GM15510 (cell line): Measurements from ENCODE around the gene PDZD4.

ENCODE experiments used
- POLR2A ChIP-seq: IDR thresholded peaks from 3 replicates; pipeline ENCODE4 v1.6.1; 2011; ENCODE audit warnings: borderline replicate concordance; ENCODE audit not compliant: insufficient read length; ENCODE audit errors: extremely low read depth

PDZD4 gene

DNA sequence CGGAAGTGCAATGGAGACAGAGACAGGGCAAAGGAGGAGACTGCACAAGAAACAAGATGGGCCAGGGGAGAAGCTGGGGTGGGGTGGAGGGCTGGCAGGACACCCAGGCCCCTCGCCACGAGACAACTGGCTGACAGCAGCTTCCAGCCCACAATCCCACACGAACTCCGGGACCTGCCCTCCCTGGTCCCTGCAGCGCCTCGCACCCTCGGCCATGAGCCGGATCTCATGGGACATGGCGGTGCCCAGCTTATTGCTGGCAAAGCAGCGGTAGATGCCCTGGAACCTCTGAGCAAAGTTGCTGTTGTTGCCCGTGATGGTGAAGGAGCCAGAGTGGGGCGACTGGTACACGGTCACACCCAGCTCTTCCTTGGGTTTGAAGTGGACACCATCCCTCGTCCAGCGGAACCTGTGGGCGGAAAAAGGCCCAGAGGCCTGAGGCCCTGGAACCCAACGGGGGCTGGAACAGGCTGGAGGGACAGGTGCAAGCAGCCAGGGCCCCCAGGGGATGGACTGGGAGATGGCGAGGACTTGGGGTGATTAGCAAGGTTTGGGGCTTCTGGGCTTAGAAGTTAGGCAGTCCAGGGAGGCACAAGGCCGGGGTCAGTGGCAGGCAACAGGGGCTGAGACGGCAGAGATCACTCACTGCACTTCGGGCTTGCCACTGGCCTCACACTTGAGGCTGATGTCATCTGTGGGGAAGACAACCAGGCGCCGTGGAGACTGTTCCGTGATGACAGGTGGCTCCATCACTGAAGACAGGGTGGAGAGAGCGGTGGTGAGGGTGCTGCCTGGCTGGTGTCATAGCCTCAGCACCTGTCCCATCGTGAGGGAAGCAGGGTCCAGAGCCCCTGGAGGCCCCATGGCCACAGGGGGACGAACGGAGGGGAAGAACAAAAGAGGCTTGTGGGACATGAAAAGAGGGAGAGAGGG, 41.9 kb upstream of the PDZD4 start:
- no peak for TF ChIP-seq POLR2A

DNA sequence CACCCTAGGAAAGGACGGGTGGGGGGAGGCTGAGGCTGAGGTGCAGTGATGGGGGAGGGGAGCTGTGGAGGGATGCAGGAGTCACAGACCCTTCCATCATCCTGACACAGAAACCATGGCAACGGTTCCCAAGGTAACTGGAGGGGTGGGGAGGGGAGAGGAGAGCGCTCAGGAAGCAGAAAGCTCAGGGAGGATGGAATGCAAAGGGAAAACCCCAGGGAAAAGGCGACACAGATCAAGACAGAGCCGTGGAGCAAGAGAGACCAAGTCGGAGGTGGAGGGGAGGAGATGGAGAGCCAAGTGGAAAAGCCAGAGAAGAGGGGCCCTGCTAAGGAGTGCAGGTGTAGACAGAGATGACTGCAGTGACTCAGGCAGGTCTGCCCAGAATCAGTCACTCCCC, 41.1 kb upstream of the PDZD4 start:
- no peak for TF ChIP-seq POLR2A

DNA sequence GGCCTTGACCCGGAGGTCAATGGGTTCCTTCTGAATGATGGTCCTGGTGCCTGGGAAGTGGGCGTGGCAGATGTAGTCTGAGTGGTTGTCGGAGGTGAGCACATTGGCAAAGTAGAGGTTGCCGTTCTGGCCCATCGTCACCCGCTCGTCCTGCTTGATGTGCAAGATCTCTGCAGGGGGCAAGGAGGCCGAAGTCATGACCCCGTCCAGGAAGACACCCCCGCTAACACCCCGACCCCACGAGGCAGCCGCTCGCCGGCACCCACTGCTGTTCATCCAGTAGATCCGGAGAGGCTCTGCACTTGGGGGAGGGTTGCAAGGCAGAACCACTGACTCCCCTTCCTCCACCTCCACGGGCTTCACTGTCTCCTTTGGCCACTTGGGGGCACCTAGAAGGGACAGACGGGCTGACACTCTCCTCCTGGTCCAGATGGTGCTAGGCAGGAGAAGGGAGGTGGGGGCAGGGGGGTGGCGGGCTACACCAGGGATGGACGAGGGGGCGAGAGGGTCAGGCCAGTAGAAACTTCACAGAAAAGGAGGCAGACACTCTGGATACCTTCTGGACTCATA, 40.5 kb upstream of the PDZD4 start:
- no peak for TF ChIP-seq POLR2A

DNA sequence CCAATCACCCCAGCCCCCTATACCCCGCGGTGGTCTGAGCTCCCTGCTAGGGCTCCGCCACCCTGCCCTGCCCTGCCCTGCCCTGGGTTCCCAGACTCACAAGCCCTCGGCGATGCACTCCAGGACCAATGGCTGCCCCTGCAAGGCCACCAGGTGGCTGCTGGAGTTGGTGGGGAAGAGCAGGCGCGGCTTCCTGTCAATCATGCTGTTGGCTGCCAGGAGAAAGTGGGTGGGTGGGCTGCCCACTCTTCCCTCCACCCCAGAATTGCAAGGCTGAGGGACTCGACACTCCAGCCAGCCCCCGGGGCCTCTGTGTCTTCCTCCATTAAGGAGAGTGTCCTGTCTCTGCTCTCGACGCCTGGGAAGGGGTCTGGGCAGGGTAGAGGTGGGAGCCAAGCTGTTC, 39.9 kb upstream of the PDZD4 start:
- TF ChIP-seq POLR2A: no peak

DNA sequence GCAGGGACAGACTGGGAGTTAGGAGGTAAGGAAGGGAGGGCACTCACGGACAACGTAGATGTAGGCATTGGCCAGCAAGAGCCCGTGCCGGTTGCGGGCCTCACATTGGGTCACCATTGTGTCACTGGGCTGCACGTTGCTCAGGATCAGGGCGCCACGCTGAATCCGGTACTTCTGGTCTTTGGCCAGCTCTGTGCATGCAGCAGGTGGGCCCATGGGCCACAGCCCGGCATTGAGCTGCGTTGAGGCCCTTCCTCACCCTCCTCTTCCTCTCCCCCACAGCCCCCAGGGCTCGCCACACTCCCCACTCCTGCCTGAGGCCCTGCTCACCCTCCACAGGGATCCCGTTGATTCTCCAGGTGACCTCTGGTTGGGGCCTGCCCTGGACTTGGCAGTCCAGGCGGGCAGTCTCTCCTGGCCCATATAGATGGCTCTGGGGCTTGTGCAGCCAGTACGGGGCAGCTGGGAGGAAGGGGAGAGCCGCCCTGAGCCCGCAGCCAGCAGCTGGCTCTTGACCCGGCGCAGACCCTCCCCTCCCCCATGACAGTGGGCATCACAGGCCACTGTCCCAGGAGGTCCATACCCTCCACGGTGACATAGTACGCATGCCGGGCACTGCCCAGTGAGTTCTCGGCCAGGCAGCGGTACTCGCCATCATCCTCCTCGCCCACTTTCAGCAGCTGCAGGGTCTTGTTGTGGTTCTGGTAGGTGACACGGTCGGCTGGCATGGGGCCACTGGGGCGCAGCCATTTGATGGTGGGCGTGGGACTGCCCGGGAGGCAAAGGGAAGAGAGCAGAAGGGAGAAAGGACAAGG, 39.3 kb upstream of the PDZD4 start:
- no peak for TF ChIP-seq POLR2A

DNA sequence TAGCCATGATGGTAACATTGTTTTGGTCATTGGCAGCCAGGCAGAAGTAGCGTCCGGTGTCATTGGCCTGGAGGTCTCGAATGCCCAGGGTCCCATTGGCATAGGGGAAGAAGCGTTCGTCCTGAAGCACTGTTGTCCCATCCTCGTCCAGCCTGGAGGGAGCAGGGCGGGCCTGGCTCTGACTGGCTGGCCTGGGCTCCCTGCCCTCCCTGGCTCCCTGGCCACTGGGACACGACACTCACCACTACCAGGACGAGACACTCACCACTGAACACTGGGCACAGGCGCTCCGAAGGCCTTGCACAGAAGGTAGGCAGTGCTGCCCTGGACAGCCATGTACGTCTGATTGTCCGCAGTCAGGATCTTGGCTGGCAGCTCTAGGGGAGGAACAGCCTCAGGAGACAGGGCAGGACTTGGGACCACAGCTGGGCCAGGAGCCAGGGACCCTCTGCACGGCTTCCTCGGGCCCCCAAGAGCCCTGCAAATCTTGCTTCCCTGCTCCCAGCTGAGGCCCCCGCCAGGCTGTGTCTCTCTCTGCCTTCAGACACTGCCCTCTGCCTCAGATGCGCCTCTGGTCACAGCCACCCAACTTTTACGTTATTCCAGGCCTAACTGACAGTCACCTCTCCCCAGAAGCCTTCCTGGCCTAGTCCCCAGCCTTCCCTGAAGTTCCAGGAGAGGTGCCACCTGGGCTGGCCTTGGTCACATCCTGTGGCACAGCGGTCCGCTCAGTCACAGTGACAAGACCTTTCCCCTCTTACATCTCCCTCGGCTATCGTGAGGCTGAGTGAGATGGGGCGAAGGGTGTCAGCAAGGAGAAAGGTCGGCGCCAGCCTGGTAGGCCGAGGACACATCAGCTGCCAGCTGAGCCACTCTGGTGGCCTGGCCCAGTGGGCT, 38.5 kb upstream of the PDZD4 start:
- TF ChIP-seq POLR2A: no peak

DNA sequence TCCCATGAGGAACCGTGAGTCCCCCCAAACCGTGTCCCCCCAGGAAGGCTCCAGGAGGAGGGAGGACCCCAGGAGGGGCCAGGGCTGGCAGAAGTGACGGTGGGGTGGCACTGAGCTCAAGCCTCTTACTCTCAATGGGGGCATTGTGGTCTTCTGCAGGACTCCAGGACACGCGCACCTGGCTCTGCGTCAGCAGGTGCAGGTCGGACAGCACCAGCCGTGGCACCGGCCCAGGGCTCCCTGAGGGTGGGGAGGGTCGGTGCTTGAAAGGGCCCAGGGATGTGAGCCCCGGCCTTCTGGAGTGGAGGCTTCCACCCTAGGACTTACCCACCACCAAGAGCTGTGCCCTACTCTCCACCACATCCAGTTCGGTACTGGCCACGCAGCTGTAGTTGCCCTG, 37.3 kb upstream of the PDZD4 start:
- no peak for TF ChIP-seq POLR2A

DNA sequence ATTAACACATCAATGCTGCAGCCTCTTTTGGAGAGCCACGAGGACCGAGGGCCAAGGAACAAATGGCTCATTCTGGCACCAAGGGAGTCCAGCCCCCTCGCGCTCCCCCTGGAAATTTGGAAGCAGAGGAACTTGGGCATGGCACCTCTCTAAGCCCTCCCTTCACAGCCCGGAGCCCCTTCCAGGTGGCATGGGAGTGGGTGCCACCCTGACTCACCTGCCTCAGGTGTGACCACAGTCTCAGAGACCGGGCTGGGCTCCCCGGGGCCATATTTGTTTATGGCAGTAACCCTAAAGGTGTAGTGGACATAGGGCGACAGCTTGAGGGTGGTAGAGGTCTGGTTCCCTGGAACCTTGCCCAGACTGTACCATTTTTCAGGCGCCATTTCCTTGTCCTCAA, 36.8 kb upstream of the PDZD4 start:
- no peak for TF ChIP-seq POLR2A

DNA sequence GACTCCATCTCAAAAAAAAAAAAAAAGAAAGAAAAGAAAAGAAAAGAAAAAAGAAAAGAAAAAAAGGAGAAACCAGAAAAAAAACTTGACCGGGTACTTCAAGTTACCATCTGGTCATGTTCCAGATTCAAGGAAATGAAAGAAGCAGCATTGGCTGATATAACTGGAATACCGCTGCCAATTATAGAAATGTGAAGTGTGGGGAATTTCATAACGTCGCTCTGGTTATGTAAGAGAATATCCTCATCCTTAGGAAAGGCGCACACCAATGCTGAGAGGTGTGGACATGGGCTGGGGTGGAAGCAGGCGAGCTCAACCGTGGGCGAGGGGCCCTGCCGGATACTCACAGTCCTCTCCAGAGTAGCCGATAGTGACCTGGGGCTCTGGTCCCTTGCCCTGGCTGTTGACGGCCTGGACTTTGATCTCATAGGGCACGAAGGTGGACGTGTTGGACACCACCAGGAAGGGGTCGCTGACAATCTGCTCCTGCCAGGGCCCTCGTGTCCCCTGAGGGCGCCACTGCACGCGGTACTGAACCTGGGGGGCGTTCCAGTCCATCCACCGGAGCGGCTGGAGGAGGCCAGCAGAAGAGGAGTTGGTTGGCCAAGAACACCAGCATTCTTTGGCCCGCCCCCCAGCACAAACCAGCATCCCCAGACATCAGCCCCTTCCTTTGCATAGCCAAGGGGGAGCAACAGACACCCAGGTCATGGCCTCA, 36.1 kb upstream of the PDZD4 start:
- TF ChIP-seq POLR2A: no peak

DNA sequence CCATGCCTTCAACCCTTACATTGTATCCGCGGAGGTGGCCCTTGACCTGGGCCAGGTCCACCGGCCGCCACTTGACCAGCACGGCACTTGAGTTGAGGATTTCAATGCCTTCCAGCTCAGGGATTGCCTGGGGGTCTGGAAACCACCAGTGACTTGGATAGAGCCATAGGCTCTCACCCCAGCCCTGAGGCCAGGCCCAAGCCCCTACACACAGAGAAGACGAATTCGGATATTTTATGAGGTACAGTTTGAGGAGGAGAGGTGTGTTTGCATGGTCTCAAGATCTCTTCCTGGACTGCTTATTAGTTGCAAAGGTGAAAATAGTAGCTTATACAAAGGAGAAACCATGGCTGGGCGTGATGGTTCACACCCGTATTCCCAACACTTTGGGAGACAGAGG, 35.3 kb upstream of the PDZD4 start:
- no peak for TF ChIP-seq POLR2A

DNA sequence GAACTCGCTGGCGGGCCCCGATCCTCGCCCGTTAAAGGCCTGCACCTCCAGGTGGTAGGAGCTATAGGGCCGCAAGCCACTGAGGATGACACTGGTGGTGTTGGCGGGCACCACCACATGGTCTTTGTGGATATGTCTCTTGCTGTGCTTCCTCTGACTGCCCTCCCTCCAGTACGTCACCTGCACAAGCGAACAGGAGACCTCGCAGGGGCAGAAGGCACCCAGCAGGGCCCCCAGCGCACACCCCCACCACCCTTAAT, 34.9 kb upstream of the PDZD4 start:
- no peak for TF ChIP-seq POLR2A

DNA sequence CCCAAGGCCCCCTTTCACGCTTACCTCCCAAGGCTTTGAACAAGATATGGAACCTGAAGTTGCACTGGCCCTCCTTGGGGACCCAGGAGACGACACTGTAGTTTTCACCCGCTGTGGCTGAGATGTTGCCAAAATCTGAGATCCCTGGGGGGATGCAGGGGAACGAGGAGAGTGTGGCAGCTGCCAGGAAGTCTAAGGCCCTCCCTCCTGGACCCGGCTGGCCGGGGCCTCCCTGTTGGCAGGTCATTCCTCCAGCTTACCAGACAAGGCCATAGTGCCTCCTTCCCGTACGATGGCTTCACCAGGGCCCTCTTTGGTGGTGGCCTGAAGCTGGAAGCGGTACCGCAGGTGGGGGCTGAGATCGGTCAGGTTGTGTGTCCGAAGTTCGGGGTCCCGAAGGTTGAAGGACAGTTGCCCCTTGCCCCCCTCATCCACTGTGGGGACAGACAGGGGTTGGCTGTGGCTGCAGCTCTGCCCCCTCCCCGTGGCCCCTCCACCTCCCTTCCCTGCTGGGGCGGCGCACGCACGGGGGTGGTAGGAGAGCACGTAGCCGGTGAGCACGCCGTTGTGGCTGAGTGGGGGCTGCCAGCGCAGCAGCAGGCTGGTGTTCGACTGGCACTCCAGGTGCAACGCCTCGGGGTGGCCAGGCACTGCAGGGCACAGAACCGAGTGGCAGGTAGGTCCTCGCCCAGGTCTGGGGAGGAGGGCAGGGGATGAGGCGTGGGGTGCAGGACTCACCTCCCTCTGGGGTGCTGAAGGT, 34.4 kb upstream of the PDZD4 start:
- TF ChIP-seq POLR2A: no peak

DNA sequence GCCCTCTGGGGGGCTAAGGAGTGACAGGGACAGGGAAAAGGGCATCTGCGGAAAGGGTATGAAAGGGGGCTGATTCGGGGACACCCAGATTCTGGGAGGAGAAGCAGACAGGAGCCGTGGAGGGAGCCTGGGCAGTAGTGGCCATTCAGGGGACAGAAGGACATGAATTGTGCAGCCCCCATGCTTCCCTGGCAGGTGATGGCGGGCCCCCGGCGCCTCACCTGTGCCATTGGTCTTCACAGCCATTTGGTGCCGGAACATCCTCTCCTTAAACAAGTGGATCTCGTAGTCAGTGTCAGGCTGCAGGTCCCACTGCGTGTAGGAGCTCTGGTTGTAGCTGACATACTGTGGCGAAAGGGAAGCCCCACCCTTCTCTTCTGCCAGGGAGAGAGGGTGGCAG, 33.8 kb upstream of the PDZD4 start:
- no peak for TF ChIP-seq POLR2A

DNA sequence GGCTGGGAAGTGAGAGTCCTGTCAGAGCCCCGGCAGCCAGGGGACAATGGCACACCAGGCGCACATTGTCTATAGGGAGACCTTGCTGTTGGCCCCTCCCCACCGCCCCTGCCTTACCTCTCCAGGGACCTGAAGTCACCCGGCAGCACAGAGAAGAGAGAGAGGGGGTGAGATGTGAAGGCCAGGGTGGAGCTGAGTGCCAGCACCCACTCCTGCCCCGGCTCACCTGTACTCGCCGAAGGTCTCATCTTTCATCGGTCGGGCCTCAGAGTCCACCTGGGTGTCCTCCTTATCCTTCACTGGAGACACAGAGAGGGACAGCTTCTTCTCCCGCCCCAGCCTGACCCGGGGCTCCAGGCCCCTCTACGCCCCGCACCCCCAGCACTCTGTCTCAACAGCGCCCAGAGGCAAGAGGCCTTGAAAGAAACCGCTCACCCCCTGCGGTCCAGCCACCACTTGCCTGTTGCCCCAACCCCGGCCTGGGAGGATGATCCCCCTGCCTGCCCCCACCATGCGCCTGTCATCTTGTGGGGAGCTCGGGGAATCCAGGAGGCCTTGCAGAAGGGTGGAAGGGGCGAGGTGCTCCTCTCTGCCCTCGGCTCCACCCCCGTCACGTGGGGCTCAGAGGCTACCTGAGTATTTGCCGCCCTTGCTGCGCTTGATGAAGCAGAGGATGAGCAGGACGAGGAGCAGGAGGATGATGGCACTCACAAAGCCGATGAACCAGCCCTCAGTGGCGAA, 33.1 kb upstream of the PDZD4 start:
- TF ChIP-seq POLR2A: no peak
